H9 (cell line): ENCODE data around the gene TRA2B. TPM values are rescaled to one million over a fixed set of nuclear protein-coding genes. Genes with fewer than 3 reads are reported as not detected.
A peak's percentile ranks its signal among the peaks of the same experiment; 100 is the strongest.

Experiments used
- DNase-seq: peaks from one replicate; pipeline ENCODE4 v3.0.0-alpha.2; 2017
- H2AFZ ChIP-seq: one replicate; pipeline ENCODE4 v1.6.1; 2013; ENCODE audit warnings: mild to moderate bottlenecking, low read length, control low read depth, moderate library complexity
- H2AK5ac ChIP-seq: 2 replicates; pipeline ENCODE4 v1.6.1; 2013; ENCODE audit warnings: low read length, control low read depth, mixed read lengths; ENCODE audit not compliant: insufficient read length
- H2BK120ac ChIP-seq: one replicate; pipeline ENCODE4 v1.6.1; 2013; ENCODE audit warnings: low read depth, mild to moderate bottlenecking, low read length, control low read depth, inconsistent platforms; ENCODE audit not compliant: poor library complexity, severe bottlenecking
- H2BK12ac ChIP-seq: 2 replicates; pipeline ENCODE4 v1.6.1; 2013; ENCODE audit warnings: low read length, control low read depth, mixed read lengths, low read depth; ENCODE audit not compliant: insufficient read length
- H2BK15ac ChIP-seq: 2 replicates; pipeline ENCODE4 v1.6.1; 2013; ENCODE audit warnings: low read depth, low read length, control low read depth
- H2BK20ac ChIP-seq: one replicate; pipeline ENCODE4 v1.6.1; 2013; ENCODE audit warnings: low read depth, mild to moderate bottlenecking, low read length, control low read depth, inconsistent platforms; ENCODE audit not compliant: poor library complexity, severe bottlenecking
- H2BK5ac ChIP-seq: 2 replicates; pipeline ENCODE4 v1.6.1; 2013; ENCODE audit warnings: low read length, control low read depth, mixed read lengths; ENCODE audit not compliant: insufficient read length
- H3K14ac ChIP-seq: 2 replicates; pipeline ENCODE4 v1.6.1; 2013; ENCODE audit warnings: low read length, control low read depth; ENCODE audit not compliant: insufficient read depth
- H3K18ac ChIP-seq: 2 replicates; pipeline ENCODE4 v1.6.1; 2013; ENCODE audit warnings: low read depth, mild to moderate bottlenecking, mixed read lengths, low read length, control low read depth; ENCODE audit not compliant: insufficient read length
- H3K23ac ChIP-seq: 2 replicates; pipeline ENCODE4 v1.6.1; 2013; ENCODE audit warnings: low read length, control low read depth, mixed read lengths, low read depth; ENCODE audit not compliant: insufficient read length
- H3K23me2 ChIP-seq: 2 replicates; pipeline ENCODE4 v1.6.1; 2013; ENCODE audit warnings: low read depth, mild to moderate bottlenecking, mixed read lengths, low read length, control low read depth; ENCODE audit not compliant: insufficient read length, poor library complexity, severe bottlenecking
- H3K27ac ChIP-seq: 2 replicates; pipeline ENCODE4 v1.5.1; 2013; ENCODE audit warnings: low read length, control low read depth, mixed read lengths, low read depth; ENCODE audit not compliant: insufficient read length
- H3K27me3 ChIP-seq: 2 replicates; pipeline ENCODE4 v1.6.1; 2013; ENCODE audit warnings: low read length, control low read depth, inconsistent platforms; ENCODE audit not compliant: insufficient read depth
- H3K4ac ChIP-seq: 2 replicates; pipeline ENCODE4 v1.6.1; 2013; ENCODE audit warnings: low read depth, mild to moderate bottlenecking, control low read depth, inconsistent platforms, low read length, moderate library complexity
- H3K4me1 ChIP-seq: 2 replicates; pipeline ENCODE4 v1.6.1; 2013; ENCODE audit warnings: low read length, control low read depth, inconsistent platforms; ENCODE audit not compliant: insufficient read depth
- H3K4me2 ChIP-seq: 2 replicates; pipeline ENCODE4 v1.6.1; 2013; ENCODE audit warnings: low read length, control low read depth, mixed read lengths; ENCODE audit not compliant: insufficient read length, insufficient read depth
- H3K56ac ChIP-seq: 2 replicates; pipeline ENCODE4 v1.6.1; 2013; ENCODE audit warnings: low read depth, mild to moderate bottlenecking, mixed read lengths, low read length, control low read depth; ENCODE audit not compliant: insufficient read length
- H3K79me1 ChIP-seq: 2 replicates; pipeline ENCODE4 v1.6.1; 2013; ENCODE audit warnings: low read depth, mild to moderate bottlenecking, moderate library complexity, low read length, control low read depth, inconsistent platforms; ENCODE audit not compliant: insufficient read depth, poor library complexity, severe bottlenecking
- H3K79me2 ChIP-seq: 2 replicates; pipeline ENCODE4 v1.6.1; 2013; ENCODE audit warnings: low read length, control low read depth, inconsistent platforms; ENCODE audit not compliant: insufficient read depth
- H3K9ac ChIP-seq: 2 replicates; pipeline ENCODE4 v1.6.1; 2013; ENCODE audit warnings: low read length, control low read depth, mixed read lengths; ENCODE audit not compliant: insufficient read length; ENCODE audit errors: extremely low read depth
- H3K9me3 ChIP-seq: one replicate; pipeline ENCODE4 v1.6.1; 2013; ENCODE audit warnings: low read depth, low read length, inconsistent platforms; ENCODE audit not compliant: control insufficient read depth
- H3T11ph ChIP-seq: one replicate; pipeline ENCODE4 v1.6.1; 2013; ENCODE audit warnings: mild to moderate bottlenecking, low read length, control low read depth, inconsistent platforms
- H4K20me1 ChIP-seq: one replicate; pipeline ENCODE4 v1.6.1; 2013; ENCODE audit not compliant: control insufficient read depth, insufficient read length, insufficient read depth
- H4K5ac ChIP-seq: 2 replicates; pipeline ENCODE4 v1.6.1; 2013; ENCODE audit warnings: low read depth, mild to moderate bottlenecking, mixed read lengths, low read length, control low read depth; ENCODE audit not compliant: insufficient read length
- H4K8ac ChIP-seq: replicated peaks from 2 replicates; pipeline ENCODE4 v1.6.1; 2013; ENCODE audit warnings: low read length, control low read depth, mixed read lengths, low read depth; ENCODE audit not compliant: insufficient read length
- H4K91ac ChIP-seq: 2 replicates; pipeline ENCODE4 v1.6.1; 2013; ENCODE audit warnings: low read depth, mild to moderate bottlenecking, moderate library complexity, mixed read lengths, low read length, control low read depth; ENCODE audit not compliant: insufficient read length
- H3K27ac Mint-ChIP-seq, 3 experiments: 2 replicates in 2 of 3; 3 replicates in 1 of 3; pipeline ENCODE4 v1.8.0; 2020 to 2021; ENCODE audit warnings: mixed read lengths in 3 of 3, mild to moderate bottlenecking in 1 of 3, moderate library complexity in 1 of 3
- H3K27me3 Mint-ChIP-seq: 2 replicates; pipeline ENCODE4 v1.8.0; 2021; ENCODE audit warnings: low read depth, mild to moderate bottlenecking, moderate library complexity, mixed read lengths
- H3K36me3 Mint-ChIP-seq, 3 experiments: 2 replicates in 2 of 3; 3 replicates in 1 of 3; pipeline ENCODE4 v1.8.0; 2020 to 2021; ENCODE audit warnings: low read depth in 3 of 3, mixed read lengths in 3 of 3; ENCODE audit not compliant: insufficient read depth in 1 of 3
- H3K4me1 Mint-ChIP-seq, 2 experiments: 2 replicates each; pipeline ENCODE4 v1.8.0; 2020; ENCODE audit warnings: mixed read lengths in 2 of 2
- H3K4me3 Mint-ChIP-seq, 2 experiments: 2 replicates in 1 of 2; 3 replicates in 1 of 2; pipeline ENCODE4 v1.8.0; 2020 to 2021; ENCODE audit warnings: mild to moderate bottlenecking in 2 of 2, mixed read lengths in 2 of 2, moderate library complexity in 1 of 2
- H3K9me3 Mint-ChIP-seq, 2 experiments: 2 replicates in 1 of 2; 3 replicates in 1 of 2; pipeline ENCODE4 v1.8.0; 2020; ENCODE audit warnings: mild to moderate bottlenecking in 2 of 2, mixed read lengths in 2 of 2, moderate library complexity in 1 of 2
- WGBS: extraction: QIAGEN DNeasy Blood & Tissue Kit; methylation state at CpG from one replicate; pipeline ENCODE4 v1.1.7; 2013; ENCODE audit warnings: missing lambda C conversion rate, low lambda C conversion rate, mixed read lengths; ENCODE audit not compliant: insufficient read length; ENCODE audit errors: extremely low coverage; 5-methylcytosine and 5-hydroxymethylcytosine counted together
- total RNA-seq: library from RNA; stranded (reverse); gene quantifications from 2 replicates; pipeline ENCODE4 v1.2.1, GENCODE V29; 2021
- TF ChIP-seq, protein P1 (sequence below): fragments of 200-600 bp; sonication (generic); conservative IDR thresholded peaks from 3 replicates; pipeline ENCODE4 v1.8.0; 2021; ENCODE audit warnings: antibody characterized with exemption, mild to moderate bottlenecking

Gene TRA2B
- total RNA-seq, 1 experiment from 2014 or later = 344 TPM

GRCh38 chr3:185915642-185916041 is 22.2 kb downstream of the TRA2B start:
- Histone ChIP-seq H2AFZ (no peak overlapping the region), H3K79me2 (peaks cover 2% of the 10 kb centered on the region; the same call in 1 of the 2 replicates), H3K9ac (no peak overlapping the region), H3K9me3 (no peaks in the 10 kb centered on the region), H3K4me2 (no peak overlapping the region), H3K18ac (no peak overlapping the region), H2BK15ac (no peak overlapping the region), H3K56ac (no peak overlapping the region), H4K20me1 (no peaks in the 10 kb centered on the region), H3T11ph (no peak overlapping the region), H3K27me3 (no peaks in the 10 kb centered on the region), H2BK12ac (no peak overlapping the region), H3K23me2 (no peaks in the 10 kb centered on the region), H3K23ac (no peak overlapping the region), H2BK120ac (no peak overlapping the region), H2AK5ac (no peak overlapping the region), H3K4ac (no peak overlapping the region), H4K8ac (no peak overlapping the region), H3K79me1 (peaks cover 6% of the 10 kb centered on the region), H2BK5ac (no peak overlapping the region), H2BK20ac (no peak overlapping the region), H3K27ac (no peak overlapping the region), H4K5ac (no peak overlapping the region), H3K14ac (no peak overlapping the region), H3K4me1 (no peaks in the 10 kb centered on the region), H4K91ac (no peak overlapping the region)
- 100% methylated on average over 1 of the region's 4 CpGs for WGBS
- H3K27me3 Mint-ChIP-seq = no peaks in the 10 kb centered on the region
- H3K4me3 Mint-ChIP-seq = no peak overlapping the region
- peaks cover 34 to 69% (median 63%) of the 10 kb centered on the region in 3 experiments for H3K36me3 Mint-ChIP-seq
- peaks cover 0 to 3% of the 10 kb centered on the region in 2 experiments; a peak in 1 of 4 replicates for H3K4me1 Mint-ChIP-seq
- no peak for DNase-seq
- H3K9me3 Mint-ChIP-seq = no peaks in the 10 kb centered on the region
- TF ChIP-seq, protein P1, sequence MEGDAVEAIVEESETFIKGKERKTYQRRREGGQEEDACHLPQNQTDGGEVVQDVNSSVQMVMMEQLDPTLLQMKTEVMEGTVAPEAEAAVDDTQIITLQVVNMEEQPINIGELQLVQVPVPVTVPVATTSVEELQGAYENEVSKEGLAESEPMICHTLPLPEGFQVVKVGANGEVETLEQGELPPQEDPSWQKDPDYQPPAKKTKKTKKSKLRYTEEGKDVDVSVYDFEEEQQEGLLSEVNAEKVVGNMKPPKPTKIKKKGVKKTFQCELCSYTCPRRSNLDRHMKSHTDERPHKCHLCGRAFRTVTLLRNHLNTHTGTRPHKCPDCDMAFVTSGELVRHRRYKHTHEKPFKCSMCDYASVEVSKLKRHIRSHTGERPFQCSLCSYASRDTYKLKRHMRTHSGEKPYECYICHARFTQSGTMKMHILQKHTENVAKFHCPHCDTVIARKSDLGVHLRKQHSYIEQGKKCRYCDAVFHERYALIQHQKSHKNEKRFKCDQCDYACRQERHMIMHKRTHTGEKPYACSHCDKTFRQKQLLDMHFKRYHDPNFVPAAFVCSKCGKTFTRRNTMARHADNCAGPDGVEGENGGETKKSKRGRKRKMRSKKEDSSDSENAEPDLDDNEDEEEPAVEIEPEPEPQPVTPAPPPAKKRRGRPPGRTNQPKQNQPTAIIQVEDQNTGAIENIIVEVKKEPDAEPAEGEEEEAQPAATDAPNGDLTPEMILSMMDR = no peak
- peak overlapping the region in 2 of 3 experiments; percentile 24 to 97; a peak in 2 of 7 replicates for H3K27ac Mint-ChIP-seq
